Ramos (cell line): ENCODE measurements around the gene PTPRD.

Experiments
- in situ Hi-C: fragments of 300-500 bp; cut with MboI; formaldehyde crosslinking; loops from one replicate; pipeline ENCODE4 v1.14.3; 2022; ENCODE audit warnings: low sequenced_read_pairs; ENCODE audit not compliant: unreplicated experiment

PTPRD gene

DNA sequence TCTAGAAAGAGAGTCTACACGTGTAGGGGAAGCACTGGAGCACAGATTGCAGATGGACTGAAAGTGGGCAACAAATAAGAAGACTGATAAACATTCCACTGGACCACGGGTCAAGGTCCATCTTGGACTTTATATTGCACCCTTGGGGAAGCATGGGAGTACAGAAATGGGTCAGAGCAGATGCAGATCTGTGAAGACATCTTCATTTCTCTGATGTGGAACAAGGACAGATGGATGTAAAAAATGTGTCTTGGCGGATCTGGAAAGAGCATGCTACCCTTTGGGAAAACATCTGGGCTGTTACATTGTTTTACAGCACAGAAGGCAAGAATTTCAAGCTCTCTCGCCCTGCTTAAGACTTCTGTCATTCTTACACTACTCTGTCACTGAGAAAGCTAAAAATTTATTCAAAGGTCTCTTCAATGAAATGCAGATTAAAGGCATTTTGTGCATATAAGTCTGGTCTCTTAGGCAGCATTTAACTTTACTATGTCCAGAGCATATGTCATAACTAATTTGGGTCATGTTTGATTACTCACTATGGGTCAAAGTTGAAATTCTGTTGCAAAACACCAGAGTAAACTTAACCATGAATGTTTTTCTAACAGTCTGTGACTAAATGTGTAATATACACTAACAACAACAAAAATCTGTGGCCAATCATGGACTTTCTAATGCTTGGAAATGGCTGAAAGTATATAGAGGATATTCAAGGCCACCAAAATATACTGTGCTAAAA is 2056.9 kb downstream of the PTPRD start:
- in situ Hi-C loops, result no loop called here

DNA sequence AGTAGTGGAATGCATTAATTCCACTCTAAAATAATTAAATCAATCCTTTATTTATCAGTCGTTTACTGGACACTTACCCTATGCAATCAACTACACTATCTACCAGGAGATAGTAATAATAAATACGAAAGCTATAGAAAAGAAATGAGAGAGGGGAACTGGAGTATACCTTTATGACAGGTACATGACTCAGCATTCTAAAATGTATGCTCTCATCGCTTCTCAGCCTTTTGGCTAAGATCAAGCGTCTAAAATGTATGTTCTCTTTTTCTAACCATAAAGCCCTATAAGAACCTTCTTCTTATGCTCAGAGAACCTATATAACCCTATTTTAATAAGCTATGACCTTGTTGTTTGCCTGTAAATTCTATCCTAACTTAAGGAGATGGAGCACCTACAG is 2059.4 kb downstream of the PTPRD start:
- in situ Hi-C loops, result no loop called here

DNA sequence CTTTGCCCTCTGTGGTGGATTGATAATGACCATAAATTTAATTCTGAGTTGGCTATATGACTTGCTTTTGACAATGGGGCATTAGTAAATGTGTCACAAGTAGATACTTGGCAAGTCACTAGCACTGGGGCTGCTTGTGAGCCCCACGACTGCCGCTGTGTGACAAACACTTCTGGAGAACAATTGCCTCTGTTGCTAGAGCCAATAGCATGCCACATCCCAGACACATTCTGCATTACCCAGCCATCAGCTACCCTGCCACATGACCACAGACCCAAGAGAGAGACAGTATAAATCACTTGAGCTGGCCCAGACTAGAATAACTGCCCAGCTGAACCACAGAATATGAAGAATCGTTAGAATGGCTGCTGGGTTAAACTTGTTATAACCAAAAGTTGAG is 2060.1 kb downstream of the PTPRD start:
- in situ Hi-C loops, result no loop called here

DNA sequence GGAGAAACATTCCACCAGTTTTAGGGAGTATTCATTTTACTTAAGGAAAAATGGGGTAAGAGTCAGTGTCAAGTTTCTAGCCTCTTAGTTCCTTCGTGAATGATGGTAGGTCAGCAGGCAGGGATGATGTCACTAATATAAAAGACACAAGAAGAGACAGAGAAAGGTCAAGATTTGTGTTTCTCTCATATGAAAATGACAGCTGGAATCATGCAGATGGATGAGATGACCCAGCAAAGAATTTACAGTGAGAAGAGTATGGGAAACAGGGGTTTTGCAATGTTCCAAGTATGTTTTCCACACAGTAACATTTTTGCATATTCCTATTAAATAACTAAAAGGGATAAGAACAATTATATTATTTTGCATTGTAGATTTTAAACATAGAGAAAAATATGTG is 2063.6 kb downstream of the PTPRD start:
- in situ Hi-C loops, result no loop called here

DNA sequence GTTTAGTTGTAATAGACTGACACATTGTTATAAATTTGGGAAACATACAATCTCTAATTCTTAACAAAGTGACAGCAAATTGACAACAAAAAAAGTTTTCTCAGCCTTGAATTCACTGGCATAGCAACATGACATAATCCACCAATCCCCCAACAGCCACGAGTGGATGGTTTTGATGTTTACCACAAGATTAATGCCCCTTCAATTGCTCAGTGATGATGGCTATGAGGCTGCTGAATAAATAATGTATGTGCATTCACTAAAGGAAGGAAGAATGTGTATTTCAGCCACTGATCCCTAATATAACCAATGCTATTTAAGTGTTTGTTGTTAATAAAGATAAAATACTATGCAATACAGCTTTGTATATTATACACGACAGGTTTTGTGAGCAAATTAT is 2069.6 kb downstream of the PTPRD start:
- in situ Hi-C loops, result no loop called here

DNA sequence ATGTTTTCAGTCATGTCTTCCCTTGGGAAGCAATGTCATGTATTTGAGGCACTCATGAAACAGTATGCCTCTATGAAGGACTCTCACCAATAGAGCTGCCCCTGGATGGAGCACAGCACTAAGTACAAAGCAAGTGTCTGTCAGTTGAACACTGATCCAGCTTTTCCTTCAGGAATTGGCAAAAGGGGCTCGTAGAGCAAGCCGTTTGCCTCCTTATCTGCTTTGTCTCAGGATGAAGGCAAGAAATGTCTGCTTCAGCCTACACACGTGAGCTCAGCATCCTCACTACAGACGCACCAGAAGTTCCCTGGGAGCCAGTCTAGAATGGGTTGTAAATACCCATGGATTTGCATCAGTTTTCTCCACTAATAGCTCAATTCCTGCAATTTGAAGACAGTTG is 2070.3 kb downstream of the PTPRD start:
- in situ Hi-C loops, result no loop called here

DNA sequence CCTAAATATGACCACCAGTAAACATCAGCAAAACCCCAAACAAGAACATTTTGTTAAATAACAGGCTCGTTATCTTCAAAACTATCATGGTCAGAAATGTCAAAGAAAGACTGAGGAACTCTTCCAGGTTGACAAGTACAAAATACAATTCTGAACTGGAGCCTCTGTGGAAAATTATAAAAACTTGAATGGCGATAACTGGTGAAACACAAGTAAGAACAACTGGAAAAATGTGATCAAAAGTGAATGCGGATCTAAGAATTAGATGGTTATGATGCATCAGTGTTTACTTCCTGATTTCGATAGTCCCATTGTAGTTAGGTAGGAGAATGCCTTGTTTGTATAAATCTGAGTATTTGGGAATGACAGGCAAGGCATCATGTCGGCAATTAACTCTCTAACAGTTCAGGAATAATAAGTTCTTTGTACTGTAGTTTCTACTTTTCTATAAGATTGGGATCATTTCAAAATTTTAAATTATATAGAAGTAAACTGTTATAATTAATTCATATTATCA is 2073.1 kb downstream of the PTPRD start:
- in situ Hi-C loops, result no loop called here

DNA sequence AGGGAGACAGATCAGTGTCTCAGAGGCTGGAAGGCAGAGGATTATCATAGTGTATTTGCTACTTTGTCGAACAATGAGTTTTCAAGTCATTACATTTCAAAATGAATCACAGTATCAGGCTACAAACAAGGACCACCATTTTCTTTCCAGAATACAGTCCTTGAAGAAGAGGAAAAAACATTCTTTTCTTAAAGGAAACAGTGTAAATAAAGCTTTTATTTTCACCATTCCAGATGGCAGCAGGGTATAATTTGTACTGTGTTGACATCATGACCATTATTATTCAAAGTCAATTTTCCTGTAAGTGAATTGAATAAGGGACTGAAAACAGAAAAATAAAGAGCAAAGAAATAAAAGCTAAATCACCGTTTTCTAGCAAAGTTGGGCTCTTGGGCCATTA is 2076.0 kb downstream of the PTPRD start:
- in situ Hi-C loops, result no loop called here

DNA sequence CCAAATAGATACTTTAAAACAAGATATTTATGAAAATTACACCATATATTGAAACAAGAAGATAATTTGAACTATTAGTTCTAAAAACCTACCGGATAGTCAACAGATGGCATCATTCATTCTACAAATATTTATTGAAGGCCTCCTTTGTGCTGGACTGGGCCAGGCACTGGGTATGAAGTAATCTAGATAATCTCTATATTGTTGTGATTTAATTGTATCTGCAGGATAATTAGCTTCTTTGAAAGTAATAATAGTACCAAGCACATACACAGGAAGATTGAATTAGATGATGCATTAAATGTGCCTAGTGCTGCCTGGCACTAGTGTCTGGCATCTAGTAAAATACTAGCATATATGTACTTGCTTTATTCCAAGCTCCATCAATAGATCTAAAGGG is 2078.0 kb downstream of the PTPRD start:
- in situ Hi-C loops, result no loop called here

DNA sequence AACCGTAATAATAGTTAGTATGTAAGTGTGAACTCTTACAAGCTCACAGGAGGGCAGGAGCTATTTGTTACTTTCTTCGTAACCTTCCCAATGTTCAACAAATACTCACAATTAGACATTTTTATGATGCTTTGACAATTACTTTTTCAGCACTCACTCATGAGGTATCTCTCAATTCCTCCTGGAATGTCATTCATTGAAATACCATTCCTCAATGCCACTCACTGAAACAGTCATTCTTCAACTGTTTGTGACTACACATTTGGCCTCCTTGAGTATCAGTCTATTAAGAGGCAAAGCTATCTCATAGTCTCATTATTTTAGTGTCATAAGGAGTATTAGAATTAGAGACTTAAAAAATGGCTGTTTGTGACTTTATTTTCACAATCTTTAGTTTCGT is 2079.1 kb downstream of the PTPRD start:
- in situ Hi-C loops, result no loop called here

DNA sequence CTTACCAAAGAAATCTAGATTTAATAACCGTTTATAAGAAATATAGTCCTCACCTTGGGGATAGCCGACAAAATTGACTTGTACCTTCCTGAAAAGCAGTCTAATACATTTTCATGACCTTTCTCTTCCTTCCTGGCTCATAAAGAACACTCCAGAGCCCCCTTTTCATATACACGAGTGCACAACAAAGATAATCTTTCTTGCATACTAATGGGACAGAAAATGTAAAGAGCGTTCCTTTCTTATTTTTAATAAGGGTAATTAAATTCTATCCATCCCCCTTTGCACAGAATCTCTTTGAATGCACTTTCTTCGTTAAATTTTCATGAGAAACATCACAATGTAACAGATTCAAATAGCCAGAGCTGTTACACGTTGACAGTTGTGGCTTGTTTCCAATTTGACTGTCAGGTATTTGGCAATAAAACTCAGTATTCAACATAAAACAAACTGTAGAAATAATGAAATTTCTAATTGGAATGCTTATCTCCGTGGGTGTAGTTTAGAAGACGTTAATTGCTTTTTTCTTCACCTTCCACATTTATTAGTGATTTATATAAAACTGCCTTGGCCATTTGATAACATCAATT is 2080.9 kb downstream of the PTPRD start:
- in situ Hi-C loops, result no loop called here

DNA sequence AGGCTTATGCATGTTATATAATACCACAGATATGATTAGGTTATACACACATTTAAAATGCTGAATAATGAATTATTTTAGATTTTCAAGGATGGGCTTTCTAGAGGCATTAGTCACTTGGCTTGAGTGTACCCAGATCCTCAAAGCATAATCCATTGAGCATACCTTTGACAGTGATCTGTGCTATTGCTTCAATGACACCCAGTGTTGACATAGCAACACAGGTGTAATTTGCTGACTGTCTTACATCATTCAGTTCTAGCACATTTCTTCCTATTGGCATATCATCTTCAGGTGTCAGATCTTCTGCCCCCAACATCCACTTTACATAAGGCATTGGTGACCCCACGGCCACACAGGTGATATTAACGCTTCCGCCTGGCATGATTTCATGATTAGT is 2091.7 kb downstream of the PTPRD start:
- in situ Hi-C loops, result no loop called here

DNA sequence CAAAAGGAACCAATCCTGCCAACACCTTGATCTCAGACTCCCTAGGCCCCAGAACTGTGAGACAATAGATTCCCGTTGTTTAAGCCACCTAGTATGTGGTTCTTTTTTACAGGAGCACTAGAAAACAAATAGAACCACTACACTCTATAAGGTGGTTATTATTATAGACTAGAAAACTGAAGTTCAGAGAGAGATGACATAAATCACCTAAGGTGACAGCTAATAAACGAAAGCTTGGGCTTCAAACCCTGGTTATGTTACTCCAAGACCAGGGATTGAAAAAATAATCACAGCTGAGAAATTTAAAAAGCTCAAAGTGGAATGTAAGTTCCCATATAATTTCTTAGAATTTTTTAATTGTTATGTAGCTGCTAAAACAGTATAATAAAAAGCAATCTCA is 2097.1 kb downstream of the PTPRD start:
- in situ Hi-C loops, result no loop called here

DNA sequence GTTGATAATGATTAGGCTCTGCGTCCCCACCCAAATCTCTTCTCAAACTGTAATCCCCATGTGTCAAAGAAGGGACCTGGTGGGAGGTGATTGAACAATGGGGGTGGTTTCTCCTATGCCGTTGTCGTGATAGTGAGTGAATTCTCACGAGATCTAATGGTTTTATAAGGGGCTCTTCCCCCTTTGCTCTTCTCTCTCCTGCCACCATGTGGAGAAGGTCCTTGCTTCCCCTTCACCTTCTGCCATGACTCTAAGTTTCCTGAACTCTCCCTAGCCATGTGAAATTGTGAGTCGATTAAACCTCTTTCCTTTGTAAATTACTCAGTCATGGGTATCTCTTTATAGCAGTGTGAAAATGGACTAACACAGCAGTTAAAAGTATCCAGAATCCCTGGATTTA is 2098.0 kb downstream of the PTPRD start:
- in situ Hi-C loops, result no loop called here

DNA sequence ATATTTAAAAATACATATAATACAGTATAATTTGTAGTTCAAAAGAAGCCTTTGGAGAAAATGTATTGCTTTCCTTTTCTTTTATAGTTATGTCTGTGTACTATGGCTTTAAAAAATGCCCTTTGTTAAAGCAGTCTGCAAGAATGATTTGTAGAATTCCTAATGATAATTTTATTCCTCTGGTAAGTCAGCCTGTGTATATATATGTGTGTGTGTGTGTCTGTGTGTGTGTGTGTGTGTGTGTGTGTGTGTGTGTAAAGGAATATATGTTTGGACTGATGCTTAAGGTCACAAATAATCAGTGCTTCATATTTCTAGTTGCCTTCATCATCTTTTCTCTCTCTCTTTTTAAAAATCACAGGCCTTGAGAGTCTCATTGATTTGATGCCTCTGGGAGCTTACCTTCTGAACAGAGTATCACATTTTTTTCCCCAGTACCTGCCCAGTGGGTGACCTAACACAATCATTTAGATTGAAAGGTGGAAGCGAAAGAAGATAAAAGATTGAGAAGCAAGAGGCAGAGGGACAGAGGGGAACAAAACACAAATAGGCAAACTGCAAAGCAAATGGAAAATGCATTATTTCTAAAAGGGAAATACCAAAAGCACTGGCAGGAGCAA is 2104.0 kb downstream of the PTPRD start:
- in situ Hi-C loops, result no loop called here

DNA sequence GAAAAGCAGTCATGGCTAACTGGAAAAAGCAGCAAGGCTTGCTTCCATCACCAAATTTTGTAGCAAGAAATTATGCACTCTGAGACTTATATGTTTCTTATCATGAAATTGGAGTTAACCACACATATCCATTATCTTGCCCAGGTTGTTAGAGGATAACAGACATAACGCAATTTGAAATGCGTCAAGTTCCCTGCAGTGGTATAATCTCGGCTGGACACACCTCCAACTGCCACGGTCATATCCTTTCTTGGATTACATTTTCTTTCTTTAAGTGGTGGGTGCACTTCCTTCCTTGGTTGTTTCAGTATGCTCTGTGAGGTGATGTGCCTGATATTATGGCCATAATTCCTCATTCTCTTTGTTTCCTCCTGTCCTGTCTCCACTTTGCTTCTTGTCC is 2118.2 kb downstream of the PTPRD start:
- in situ Hi-C loops, result no loop called here

DNA sequence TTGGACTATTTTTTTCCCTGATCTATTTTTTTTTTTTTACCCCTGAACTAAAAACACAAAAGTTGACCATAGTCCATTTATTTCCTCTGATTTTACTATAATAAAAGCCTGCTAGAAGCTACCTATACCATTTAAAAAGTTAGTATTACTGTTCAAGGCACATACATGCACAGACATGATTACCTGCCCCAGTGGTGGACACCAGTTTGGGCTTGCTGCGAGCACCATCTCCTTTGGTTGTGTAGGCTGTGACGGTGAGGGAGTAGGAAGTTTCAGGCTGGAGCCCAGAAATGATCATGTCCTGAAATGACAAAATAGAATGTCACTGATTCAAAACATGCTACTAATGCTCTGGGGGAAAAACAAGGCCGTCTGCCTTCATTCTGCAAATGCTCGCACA is 2120.1 kb downstream of the PTPRD start:
- in situ Hi-C loops, result no loop called here

DNA sequence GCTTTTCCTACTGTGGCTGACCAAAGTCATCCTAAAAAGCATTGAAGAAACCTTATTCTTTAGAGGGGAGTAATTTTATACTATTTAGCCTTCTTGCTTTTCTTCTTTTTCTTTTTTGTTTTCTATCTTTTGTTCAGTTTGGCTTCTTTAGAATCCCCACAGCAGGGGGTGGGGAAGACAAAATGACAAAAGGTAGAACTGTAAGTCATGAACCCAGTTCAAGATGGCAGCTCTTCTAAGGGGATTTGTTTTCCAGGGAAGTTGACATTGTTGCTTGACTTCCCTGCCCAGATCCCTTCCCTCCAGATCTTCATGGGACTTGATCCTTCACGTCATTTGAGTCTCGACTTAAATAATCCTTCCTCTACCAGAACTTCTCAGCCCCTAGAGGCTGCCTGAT is 2120.8 kb downstream of the PTPRD start:
- in situ Hi-C loops, result no loop called here

DNA sequence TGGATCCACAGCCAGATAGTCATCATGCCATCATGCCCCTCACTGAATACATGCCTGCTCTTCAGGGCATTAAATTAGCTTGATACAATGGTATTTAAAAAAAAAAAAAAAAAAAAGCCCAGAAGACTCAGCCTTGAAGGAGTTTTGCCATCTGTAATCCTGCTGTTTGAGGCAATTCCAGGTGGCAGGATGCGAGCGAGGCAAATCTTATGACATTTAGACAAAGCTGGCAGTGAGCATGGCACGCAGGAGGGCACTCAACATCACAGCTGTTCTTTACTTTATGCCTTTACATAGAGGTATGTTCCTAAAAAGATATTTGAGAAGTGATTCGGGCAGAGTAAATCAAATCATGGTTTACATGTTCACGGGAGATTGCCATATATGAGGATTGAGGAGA is 2121.2 kb downstream of the PTPRD start:
- in situ Hi-C loops, result no loop called here

DNA sequence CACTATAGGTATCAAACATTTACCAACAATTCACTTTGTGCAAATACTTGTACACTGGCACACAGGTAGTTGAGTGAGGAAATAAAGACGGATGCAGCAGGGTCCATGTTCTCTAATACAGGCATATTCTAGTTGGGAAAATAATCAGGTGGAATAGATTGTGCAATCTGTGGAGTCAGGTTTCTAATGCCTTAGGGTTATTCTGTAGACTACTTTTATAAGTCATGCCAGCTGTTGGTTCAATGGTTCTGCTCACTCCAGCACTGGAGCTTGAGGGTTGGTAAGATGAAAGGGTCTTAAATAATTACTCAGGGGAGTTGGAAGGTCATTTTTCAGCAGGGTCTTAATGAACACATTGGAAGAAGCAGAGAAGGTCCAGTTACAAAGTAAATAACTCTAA is 2123.0 kb downstream of the PTPRD start:
- in situ Hi-C loops, result no loop called here

DNA sequence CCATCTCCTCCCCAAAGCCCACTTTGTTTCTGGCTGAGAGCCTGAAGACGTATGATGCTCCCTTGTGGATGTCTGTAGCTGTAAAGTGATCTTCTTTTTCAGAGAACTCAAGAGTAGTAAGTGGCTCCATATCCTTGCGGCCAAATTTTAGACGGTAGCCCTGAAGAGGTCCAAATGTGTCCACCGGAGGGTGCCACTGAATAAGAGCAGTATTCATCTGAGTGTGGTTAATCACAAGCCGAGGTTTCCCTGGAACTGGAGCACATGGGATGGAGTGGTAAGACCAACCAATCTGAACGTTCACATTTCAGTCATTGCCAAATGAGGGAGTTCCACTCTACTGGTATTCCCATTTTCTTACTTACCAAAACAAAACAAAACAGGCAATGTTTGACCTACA is 2126.7 kb downstream of the PTPRD start:
- in situ Hi-C loops, result no loop called here
